ENCODE data around the gene CEP95.

DNA sequence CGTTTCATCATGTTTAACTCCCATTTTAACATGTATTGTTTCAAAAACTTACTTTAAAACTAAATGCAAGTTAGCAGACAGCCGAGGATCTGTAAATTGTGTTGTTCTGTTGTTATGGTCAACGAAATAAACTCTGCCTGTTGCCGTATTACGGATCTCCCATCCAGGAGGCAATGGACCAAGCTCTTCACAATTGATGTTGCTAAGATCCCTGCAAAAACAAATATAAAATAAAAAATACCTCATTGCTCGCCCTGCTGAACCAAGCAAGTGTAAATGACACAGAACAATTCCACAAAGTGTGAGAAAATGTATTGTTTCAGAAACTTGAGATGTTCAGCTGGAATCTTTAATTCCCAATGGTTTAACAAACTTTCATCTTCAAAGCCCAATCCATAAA, 65.0 kb downstream of the CEP95 start:
- TF ChIP-seq, protein P1, sequence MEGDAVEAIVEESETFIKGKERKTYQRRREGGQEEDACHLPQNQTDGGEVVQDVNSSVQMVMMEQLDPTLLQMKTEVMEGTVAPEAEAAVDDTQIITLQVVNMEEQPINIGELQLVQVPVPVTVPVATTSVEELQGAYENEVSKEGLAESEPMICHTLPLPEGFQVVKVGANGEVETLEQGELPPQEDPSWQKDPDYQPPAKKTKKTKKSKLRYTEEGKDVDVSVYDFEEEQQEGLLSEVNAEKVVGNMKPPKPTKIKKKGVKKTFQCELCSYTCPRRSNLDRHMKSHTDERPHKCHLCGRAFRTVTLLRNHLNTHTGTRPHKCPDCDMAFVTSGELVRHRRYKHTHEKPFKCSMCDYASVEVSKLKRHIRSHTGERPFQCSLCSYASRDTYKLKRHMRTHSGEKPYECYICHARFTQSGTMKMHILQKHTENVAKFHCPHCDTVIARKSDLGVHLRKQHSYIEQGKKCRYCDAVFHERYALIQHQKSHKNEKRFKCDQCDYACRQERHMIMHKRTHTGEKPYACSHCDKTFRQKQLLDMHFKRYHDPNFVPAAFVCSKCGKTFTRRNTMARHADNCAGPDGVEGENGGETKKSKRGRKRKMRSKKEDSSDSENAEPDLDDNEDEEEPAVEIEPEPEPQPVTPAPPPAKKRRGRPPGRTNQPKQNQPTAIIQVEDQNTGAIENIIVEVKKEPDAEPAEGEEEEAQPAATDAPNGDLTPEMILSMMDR (IDR thresholded peaks at IDR 0.05), result no peak
- TF ChIP-seq POLR2A (IDR thresholded peaks at IDR 0.05), result no peak

Data from heart left ventricle (tissue), 13 donors.